BJ (cell line): ENCODE data around the gene PALM. TPM values are rescaled to one million over a fixed set of nuclear protein-coding genes. Genes with fewer than 3 reads are reported as not detected.
"Not testable (repeated sequence)": the region's sequence is repeated elsewhere in the genome, so short reads cannot be mapped to it uniquely, and the experiment has no call there.

ENCODE experiments used
- CTCF ChIA-PET: fragments of 350-600 bp; formaldehyde crosslinking; extraction: SDS; loops from one replicate; lab custom pipeline; 2021; ENCODE audit warnings: antibody characterized with exemption, inconsistent platforms; lab: Yijun Ruan, JAX
- POLR2A ChIA-PET: fragments of 300-600 bp; sonication (Branson Sonifier 250); formaldehyde crosslinking; extraction: SDS; loops from one replicate; lab custom pipeline; 2021; ENCODE audit warnings: antibody characterized with exemption; lab: Charles Lee
- DNase-seq: peaks from one replicate; pipeline ENCODE4 v3.0.0-alpha.2; 2011; ENCODE audit warnings: low read depth
- H3K27me3 ChIP-seq: 2 replicates; pipeline ENCODE4 v1.6.0; 2011; ENCODE audit warnings: low read length; ENCODE audit not compliant: control insufficient read depth, insufficient read depth
- H3K36me3 ChIP-seq: 2 replicates; pipeline ENCODE4 v1.5.1; 2011; ENCODE audit warnings: low read length; ENCODE audit not compliant: control insufficient read depth, insufficient read depth
- H3K4me3 ChIP-seq: 2 replicates; pipeline ENCODE4 v1.5.1; 2011; ENCODE audit warnings: low read depth, mild to moderate bottlenecking, control low read depth, low read length
- CTCF ChIP-seq: IDR thresholded peaks from 2 replicates; pipeline ENCODE4 v1.5.1; 2011; ENCODE audit warnings: low read depth, mild to moderate bottlenecking, control low read depth, inconsistent platforms, low read length, moderate library complexity; ENCODE audit not compliant: insufficient read depth
- polyA plus RNA-seq: library from polyadenylated mRNA; depleted of rRNA; stranded (reverse); fragments of >200 nt; gene quantifications from 2 replicates; pipeline ENCODE4 v1.2.3, GENCODE V29; 2011

Gene PALM
- polyA plus RNA-seq, 1 experiment, result 1.2 TPM

- no peak for DNase-seq
- ChIA-PET CTCF (interaction anchor here (0.9 to 2.0 kb wide), 5 partner anchors 10 to 154 kb away, joined by 3 to 6 read pairs (median 4); partner anchors contain the start of gene MISP), POLR2A (no interaction called here)
- no peak overlapping the region for H3K4me3 ChIP-seq
- H3K27me3 ChIP-seq, result no peaks in the 10 kb centered on the region
- no peak for TF ChIP-seq CTCF
- H3K36me3 ChIP-seq, result no peaks in the 10 kb centered on the region
Measured at GRCh38 chr19:738509-739128, 29.9 kb downstream of the PALM start.

- H3K27me3 ChIP-seq, result no peaks in the 10 kb centered on the region
- H3K4me3 ChIP-seq, result no peak overlapping the region
- CTCF ChIA-PET, result interaction anchor here (1.2 to 2.3 kb wide), 6 partner anchors 11 to 156 kb away, joined by 3 to 6 read pairs (median 4); no protein-coding TSS in a partner anchor
- DNase-seq, result no peak
- POLR2A ChIA-PET, result no interaction called here
- TF ChIP-seq CTCF, result no peak
- no peaks in the 10 kb centered on the region for H3K36me3 ChIP-seq
Measured at GRCh38 chr19:739998-740715, 31.4 kb downstream of the PALM start.

GRCh38 chr19:740816-741505 lies 32.2 kb downstream of the PALM start:
- CTCF ChIA-PET, result interaction anchor here (1.2 to 2.3 kb wide), 5 partner anchors 11 to 156 kb away, joined by 3 to 6 read pairs (median 4); no protein-coding TSS in a partner anchor
- H3K36me3 ChIP-seq, POLR2A ChIA-PET, DNase-seq, H3K4me3 ChIP-seq, H3K27me3 ChIP-seq: not testable (repeated sequence)

- H3K36me3 ChIP-seq, result no peaks in the 10 kb centered on the region
- ChIA-PET POLR2A (no interaction called here), CTCF (interaction anchor here (0.6 to 2.3 kb wide), 3 partner anchors 12 to 157 kb away, joined by 3 to 6 read pairs (median 3); no protein-coding TSS in a partner anchor)
- H3K27me3 ChIP-seq, result no peaks in the 10 kb centered on the region
- DNase-seq, result no peak
- H3K4me3 ChIP-seq, result no peak overlapping the region
- 0 out of 2 replicates have a peak, but pooled peaks have one; percentile 20 for TF ChIP-seq CTCF
Measured at GRCh38 chr19:741506-742131, 32.9 kb downstream of the PALM start.

- CTCF ChIA-PET, result interaction anchor here (0.6 to 2.3 kb wide), 4 partner anchors 8 to 158 kb away, joined by 3 to 6 read pairs (median 3); no protein-coding TSS in a partner anchor
Measured at GRCh38 chr19:742540-743075, 33.9 kb downstream of the PALM start.

More at GRCh38 chr19:742540-743075, 33.9 kb downstream of the PALM start:
- Histone ChIP-seq H3K27me3 (no peaks in the 10 kb centered on the region), H3K36me3 (no peaks in the 10 kb centered on the region), H3K4me3 (no peak overlapping the region)
- DNase-seq, result no peak
- POLR2A ChIA-PET, result no interaction called here
- TF ChIP-seq CTCF, result no peak
